Measurements from ENCODE around the gene ASB5.
A peak's percentile ranks its signal among the peaks of the same experiment; 100 is the strongest.

The ASB5 gene

DNA sequence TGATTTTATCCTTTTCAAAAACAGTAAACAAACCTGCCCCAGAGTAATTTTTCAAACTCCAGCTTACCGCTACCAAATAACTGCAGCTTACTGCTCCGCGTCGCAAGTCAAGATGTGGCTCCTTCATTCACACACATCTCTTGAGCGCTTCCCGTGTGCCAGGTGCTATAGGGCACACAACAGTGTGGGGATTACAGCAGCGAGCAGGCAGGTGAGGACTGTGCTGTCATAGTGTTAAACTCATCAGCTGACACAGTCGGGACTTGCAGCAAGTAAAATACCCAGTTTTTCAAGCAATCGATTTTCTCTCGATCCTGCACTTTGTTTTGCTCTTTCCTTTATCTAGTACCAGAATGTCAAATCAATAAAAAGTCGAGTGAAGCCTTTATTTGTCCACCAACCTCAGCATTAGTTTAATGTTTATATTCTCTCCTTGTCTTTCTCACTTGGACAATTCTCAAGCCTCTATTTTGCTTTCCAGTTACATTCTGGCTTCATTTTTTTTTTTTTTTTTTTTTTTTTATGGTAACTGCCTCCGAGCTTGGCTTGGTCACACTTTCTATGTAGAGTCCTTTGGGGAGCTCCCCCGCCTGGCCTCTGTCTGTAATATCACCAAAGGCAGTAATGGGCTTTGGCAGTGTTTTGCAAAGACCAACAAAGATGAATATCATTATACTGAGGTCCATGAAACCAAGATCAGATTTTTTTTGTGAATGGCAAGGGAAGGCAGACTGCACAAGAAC lies 8.3 kb upstream of the ASB5 start:
- DNase-seq (ENCODE audit: low spot score) = peak; percentile 57

DNA sequence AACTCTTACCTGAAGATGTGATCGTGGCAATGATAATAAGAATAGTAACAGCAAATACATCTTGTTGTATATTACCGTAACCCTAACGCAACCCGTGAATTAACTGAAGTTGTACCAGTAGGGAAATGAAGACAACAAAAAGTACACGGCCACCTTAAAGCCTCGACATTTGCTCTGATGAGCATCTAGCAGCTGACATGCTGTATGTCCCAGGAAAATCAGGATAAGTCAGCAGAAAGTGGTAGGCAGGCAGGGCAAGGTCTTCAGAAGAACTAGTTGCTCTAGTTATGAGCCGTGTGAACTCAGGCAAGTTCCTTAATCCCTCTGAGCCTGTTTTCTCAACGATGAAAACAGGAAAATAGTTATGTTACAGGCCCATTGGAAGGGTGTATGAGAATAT lies 7.7 kb upstream of the ASB5 start:
- no peak for DNase-seq (ENCODE audit: low spot score)

DNA sequence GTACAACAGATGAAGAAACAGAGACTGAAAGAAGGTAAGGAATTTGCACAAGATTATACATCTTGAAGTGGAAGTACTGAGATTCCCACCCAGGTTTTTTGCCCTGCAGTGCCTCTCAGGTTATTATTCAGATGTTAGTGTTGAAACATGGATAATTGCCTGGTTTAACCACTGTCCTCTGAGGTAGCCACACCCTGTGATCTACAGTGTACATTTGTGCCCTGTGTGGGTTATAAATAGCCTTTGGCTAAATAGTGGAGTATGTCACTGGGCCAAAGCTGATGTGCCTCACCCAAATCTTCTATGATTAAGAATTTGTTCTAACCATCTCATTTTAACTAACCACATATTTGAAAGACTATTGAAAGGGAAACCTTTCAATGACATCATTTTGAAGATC lies 5.4 kb upstream of the ASB5 start:
- peak; percentile 8 for DNase-seq (ENCODE audit: low spot score)

DNA sequence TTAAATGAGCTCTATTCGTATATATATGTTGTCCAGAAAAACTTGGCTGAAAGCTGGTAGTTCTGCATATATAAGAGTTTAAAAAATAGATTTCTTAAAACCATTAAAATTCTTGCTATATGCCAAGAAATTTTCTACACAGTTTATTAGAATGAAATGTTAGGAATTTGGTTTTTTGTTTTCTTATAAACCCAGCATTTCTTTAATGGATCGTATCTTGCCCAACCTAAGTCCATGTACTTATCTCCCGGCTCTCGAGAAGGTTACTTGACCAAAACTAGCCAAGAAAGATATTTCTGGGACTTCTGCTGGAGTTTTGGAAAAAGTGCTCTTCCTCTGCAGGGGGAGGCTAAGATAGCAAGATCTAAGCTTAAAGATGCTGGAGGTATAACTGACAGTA lies 4.7 kb upstream of the ASB5 start:
- no peak for DNase-seq (ENCODE audit: low spot score)

DNA sequence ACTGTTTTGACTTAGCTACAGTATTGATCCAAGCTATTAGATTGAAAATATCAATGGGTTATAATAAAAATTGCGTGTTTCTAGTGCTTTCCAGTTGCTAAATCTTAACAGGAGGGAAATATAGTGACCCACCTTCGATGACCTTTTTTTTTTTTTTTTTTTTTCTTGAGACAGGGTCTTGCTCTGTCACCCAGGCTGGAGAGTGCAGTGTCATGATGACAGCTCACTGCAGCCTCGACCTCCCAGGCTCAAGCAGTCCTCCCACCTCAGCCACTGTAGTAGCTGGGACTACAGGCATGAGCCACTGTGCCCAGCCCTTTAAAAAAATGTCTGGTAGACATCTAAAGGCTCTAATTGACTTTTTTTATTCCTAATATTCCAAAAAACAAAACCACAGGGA lies 3.8 kb upstream of the ASB5 start:
- no peak for DNase-seq (ENCODE audit: low spot score)

DNA sequence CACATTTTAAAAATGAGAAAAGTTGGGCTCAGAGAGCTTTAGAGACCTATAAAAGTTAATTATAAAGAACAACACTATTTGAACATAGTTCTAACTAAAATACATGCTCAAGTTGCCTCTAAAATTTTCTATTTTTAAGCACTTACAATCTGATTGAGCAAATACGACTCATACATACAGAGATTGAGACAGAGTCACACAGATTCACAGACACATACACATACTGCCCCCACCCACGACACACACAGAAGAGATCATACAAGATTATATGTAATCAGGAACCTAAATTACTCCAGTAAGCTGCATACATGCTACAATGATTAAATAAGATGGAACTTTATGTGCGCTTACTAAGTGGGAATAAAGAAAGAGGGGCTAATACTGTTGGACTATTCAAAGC lies 2.7 kb upstream of the ASB5 start:
- DNase-seq (ENCODE audit: low spot score) = no peak

DNA sequence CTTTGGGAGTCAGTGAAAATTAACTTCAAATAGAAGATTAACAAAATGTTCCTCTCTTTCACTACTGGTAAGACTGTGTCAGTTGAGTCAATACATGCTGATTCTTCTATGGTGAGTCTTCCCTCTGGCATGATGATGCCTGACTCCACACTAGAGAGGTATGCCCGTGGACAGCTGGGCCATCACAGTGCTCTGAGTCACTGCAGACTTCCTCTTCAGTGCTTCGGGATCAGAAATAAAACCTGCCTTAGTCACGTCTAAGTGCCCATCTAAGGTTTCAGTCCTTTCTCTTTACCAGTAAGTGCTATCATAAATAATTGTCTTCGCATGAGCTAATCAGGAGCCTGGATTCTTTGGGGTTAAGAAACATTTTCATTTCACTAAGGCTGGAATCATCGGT lies 1.6 kb upstream of the ASB5 start:
- peak; percentile 52 for DNase-seq (ENCODE audit: low spot score)

DNA sequence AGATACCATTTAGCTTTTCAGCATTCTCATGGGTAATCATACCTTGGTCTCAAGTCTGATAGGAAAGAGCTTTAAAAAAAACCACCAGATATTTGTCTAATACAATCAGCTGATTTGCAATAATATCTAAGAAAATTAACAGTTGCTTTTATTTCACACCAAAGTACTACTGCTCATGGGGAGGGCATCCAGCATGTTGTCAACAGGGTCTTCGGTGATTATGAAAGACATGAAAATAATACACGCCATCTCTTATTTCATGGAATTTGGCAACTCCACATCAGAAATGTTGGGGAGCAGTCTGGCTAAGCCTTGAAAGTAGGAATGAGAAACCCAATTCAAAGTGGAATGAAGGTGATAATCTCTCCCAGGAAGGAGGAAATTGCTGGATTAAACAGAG lies 3.0 kb downstream of the ASB5 start:
- DNase-seq (ENCODE audit: low spot score) = no peak

DNA sequence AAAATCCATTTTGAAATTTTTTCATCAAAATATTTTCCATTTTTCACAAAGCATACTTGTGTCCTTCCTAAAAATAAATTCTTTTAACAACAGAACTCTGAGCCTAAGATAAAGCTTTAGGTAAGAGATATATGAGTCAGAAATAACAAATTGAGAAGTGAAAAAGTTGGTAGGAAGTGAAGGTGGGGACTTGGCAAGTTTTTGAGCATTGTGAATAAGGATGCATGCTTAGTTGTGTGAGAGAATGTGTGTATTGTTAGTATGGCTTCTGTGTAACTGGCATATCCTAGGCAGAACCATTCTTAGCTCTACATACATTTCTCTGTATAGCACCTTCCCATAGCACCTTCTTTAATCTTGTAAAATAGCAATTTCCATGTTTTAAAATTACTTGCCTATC lies 6.8 kb downstream of the ASB5 start:
- DNase-seq (ENCODE audit: low spot score) = no peak

DNA sequence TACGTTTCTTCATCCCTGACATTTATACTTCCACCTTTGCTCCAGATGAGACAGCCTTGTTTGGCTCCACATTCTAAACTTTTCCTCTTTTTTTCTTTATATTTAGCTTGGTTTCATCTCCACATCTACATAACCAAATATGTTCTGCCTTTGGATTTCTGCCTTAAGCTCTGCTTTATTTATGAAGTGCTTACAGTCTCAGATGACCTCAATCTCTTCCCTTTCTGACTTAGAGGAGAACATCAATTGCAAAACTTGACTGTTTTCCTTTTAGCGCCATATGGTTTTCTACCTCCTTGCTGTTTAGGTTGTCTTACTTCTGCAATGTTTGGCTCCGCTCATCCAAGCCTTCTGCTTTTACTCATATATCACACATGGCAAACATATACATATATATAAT lies 7.5 kb downstream of the ASB5 start:
- no peak for DNase-seq (ENCODE audit: low spot score)

DNA sequence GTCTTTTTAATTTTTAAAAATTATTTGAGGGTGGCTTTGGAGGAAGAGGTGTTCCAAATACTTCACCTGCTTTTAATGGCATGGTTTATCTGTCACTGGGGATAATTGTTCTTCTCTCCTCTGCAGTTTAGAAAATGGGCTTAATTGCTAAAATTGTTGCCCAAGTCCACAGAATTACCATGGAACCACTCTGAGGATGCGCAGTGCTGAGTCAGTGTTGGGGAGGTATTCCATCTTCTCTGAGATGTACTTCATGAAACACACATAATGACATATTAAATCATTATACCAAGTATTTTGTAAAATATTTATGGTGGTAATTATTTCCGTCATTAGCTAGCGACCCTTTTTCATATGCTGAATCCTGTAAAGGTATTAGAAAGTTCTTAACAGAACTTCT lies 8.0 kb downstream of the ASB5 start:
- DNase-seq (ENCODE audit: low spot score) = no peak

DNA sequence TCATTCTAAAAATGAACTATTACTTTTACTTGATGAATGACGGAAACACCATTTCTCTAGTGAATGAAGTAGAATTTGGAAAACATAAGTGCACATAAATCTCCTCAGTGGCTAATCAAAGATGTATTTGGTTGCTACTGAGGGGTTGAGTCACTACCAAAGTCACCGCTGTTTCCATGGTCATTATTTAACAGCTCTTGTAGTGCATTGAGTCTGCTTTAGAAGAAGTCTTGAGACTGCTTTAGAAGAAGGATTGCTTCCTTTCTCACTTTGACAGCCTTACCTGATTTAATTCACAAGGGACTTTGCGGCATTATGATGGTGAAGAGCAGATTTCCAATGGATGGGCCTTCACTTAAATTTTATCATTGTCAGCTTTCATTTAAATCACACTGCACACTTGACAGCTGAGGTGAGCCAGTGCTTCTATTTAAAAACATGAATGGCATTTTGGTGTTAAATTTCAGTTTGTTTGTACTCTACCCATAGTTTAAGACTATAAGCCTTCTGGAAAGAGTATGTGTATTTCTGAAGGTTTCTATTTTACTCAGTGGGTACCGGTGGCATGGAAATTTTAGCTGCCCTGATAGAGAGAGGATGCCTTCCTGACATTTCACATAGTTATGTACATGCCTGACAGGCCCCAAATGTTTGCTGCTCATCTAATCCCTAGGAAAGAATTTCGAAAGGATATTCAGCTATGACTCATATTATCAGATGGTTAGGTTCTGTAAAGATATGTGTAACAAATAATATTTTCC lies 9.5 kb downstream of the ASB5 start:
- no peak for DNase-seq (ENCODE audit: low spot score)

DNA sequence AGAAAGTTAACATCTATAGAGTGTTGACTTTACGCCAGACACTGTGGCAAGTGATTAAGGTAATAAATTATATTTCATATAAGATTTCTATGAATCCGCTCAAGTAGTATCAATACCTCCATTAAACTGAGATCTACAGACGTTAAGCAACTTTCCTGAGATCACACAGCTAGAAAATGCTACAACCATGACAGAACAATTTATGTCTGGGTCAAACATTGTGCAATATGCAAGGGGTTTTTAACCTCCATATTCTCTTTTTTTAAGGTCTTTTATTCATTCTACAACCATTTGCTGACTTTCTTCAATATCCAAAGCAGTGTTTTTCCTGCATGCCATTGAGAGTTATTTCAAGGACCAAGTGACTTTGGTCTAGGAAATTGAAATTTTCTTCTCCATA lies 10.9 kb downstream of the ASB5 start:
- DNase-seq (ENCODE audit: low spot score) = no peak

DNA sequence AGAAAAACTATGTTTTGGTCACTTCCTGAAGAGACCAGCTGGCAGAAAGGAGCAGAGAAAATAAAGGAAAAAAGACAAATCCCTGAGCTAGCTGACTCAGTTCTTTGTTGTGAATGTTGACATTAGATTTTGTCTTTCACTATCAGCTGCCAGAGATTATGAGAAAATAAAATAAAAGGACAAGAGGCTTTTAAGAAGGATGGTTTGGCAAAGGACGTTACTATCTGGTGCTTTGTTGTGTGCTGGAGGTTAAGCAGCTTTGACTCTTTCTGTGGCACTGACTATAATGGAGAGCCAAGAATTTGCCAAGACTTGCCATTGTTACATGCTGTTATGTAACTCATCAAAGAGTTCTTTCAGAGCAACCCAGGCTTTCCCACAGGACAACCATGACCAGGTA lies 12.1 kb downstream of the ASB5 start:
- DNase-seq (ENCODE audit: low spot score) = no peak

DNA sequence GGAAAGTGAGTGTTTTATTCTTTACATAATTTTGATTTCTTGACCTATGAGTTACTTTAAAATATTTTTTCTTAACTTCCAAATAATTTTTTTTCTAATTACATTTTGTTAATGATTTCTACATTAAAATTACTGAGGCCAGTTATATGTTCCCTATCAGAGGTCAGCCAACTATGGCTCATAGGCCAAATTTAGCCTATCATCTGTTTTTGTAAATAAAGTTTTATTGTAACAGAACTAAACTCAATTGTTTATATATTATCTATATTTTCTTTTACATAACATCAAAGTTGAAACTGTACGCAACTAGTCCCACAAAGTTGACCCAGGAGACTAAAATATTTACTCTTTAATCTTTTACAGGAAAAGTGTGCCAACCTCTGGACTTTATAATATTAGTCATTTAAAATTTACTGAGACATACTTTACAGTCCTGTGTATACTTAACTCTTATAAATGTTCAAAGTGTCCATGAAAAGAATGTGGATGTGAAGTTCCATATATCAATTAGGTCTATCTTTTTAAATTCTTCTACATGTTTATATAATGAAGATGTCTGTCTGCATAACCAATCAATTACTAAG lies 26.2 kb downstream of the ASB5 start:
- DNase-seq (ENCODE audit: low spot score) = no peak

DNA sequence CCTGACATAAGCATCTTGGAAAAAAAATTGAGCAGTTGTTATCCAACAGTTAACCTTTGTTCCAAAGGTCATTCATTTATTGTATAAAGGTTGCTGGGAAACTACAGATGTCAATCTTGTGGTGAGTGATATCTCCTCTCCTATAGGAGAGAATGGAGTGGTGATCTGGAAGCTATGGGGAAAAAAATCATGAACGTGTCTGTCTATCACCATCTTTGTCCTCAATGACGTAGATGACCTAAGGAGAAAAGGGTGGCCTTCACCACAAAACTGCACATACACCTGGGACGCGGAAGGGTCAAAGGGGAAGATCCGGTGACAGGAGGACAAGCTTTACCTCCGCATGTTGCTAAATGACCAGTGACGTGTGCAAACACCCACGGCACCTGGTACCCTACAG lies 27.3 kb downstream of the ASB5 start:
- DNase-seq (ENCODE audit: low spot score) = no peak

DNA sequence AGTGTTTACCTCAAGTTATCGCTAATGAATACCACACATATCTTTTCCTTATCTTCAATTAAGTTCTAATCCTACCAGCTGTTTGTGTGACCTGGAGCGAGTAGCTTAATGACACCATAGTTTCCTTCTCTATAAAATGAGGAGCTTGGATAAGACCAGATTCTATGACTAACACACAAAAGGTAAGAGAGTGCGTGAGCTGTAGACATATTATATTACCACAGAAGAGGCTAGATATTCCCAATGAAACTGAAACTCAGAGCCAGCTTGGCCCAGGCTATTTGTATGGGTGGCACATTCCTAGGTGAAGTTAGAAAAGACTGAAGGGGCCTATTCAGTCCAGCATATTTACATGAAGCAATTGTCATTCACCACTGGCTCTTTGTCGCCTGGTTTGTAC lies 30.2 kb downstream of the ASB5 start:
- DNase-seq (ENCODE audit: low spot score) = no peak

DNA sequence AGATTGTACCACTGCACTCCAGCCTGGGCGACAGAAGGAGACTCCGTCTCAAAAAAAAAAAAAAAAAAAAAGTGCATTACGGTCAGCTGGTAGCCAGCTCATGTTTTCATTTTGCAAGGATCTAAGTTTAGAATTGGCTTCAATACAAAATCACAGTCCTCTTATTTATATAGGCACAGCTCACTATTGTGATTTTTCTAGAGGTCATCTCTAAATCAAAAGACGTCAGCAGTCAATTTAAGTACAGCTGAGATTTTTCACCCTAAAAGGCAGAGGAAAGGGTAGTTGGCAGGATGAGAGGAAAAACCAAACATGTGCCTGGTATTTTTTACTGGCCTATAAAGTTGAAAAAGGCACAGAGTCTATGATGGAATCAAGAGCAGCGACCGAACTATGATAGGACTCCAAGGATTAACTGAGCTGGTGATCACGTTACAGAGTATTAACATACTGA lies 30.8 kb downstream of the ASB5 start:
- no peak for DNase-seq (ENCODE audit: low spot score)

DNA sequence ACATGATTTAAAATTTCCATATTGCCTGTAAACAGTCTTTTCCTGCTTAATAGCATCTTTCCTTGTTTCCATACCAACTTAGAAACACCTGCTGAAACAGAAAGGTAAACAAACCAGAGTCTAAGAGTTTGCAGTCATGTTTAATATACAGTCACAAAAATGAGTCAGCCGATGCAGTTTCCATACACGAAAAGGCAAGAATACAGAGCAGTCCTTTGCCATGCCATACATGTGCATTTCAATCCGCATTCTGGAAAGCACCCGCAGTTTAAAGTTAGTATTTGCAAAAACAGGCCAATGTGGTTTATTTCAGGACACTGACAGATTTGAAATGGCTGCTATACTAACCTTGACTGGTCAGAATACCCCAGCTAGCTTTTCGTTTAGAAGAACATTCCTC lies 32.1 kb downstream of the ASB5 start:
- DNase-seq (ENCODE audit: low spot score) = no peak

DNA sequence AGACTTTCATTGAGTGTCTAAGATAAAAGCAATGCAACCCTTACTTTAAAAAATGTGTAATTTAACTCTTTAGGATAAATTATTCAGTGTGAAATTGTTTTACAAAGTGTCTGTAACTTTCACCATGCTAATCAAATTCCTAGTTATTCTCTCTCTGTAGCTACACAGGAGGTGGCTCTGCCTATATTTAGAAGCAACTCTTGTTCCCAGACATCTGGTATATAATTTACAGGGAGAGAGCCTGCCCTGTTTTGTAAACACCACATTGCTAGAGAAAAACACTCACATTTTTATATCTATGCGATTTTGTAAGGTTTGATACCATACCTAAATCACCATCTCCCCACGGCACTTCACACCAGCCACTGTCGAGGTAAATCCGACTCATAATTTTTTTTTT lies 38.2 kb downstream of the ASB5 start:
- no peak for DNase-seq (ENCODE audit: low spot score)

DNA sequence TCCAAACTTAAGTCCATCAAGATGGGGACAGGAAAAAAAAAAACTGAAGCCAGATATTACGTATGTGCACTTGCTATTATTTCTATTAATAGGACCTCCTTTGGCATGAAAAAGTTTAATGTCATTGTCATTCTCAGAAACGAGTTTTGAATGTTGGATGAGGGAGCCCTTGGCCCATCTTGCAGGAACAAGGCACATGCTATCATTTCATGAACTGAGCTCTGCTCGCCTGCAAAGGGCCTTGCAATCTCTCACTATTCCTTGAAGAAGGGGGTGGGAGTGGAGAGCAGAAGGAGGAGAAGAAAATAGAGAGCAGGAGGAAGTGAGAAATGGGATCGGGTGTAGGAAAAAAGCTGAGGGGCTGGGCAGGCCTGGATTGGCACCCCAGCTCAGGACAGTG lies 39.4 kb downstream of the ASB5 start:
- DNase-seq (ENCODE audit: low spot score) = no peak

DNA sequence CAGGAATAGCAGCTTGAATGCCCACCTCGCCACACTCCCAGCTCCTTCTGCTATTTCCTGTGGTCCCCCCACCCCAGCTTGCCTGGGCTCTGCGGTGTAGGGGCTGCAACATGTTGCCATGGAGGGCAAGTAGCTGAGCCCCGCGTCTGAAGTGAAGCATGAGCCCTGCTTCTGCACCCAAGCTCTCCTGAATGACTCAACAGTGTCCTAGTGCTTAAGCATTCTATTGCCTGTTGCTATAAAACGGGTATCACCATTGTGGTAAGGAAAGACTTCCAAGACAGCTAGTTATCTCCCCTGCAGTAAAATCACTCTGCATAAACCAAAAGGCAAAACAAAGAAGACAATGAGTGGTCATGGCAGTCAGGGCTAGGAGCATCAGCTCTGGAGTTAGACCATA lies 42.3 kb downstream of the ASB5 start:
- no peak for DNase-seq (ENCODE audit: low spot score)

DNA sequence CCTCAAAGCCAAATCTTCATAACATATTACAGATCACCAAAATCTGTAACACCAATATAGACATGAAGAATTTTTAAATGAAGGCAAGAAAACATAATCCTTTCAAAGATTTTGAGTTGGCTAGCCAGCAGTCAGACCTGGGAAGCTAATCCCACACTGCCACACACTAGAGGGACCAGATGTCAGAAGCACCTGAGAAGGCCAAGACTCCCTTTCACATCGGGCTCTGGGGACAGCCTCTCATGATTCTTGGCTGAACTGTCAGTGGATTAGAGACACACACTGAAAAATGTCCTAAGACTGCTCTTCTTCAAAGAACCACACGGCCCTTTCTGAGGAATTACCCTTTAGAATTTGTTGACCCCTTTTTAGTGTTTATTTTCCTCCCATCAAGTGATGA lies 45.5 kb downstream of the ASB5 start:
- no peak for DNase-seq (ENCODE audit: low spot score)

DNA sequence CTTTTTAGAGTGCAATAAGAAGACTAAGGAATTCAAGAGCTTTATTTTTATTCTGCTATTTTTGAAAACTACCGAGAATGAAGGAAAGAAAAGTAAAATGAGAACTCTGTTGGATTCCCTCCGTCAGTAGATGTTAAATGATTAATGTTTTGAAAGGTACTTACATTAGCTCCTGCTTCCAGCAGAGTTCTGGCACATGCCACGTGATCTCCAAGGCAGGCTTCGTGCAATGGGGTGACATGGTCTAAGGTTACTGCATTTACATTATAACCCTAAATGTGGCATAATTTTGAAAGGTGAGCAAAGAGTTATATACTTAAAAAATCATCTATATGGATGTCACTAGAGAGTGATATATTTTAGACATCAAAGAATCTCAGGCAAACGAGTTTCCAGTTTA lies 46.9 kb downstream of the ASB5 start:
- no peak for DNase-seq (ENCODE audit: low spot score)
